GM12878 (cell line): ENCODE results near the gene PRR15. TPM values are rescaled to one million over a fixed set of nuclear protein-coding genes. Genes with fewer than 3 reads are reported as not detected.

Experiments
- ATF2 ChIP-seq: IDR thresholded peaks from 2 replicates; pipeline ENCODE4 v1.6.1; 2012; ENCODE audit warnings: low read length, inconsistent platforms
- CBX3 ChIP-seq: fragments of 200-600 bp; sonication (generic); IDR thresholded peaks from 2 replicates; pipeline ENCODE4 v1.6.1; 2016; ENCODE audit warnings: low read depth, borderline replicate concordance
- CHD4 ChIP-seq: fragments of 200-600 bp; sonication (generic); IDR thresholded peaks from 2 replicates; pipeline ENCODE4 v1.6.1; 2016; ENCODE audit warnings: mild to moderate bottlenecking
- GATAD2B ChIP-seq: fragments of 450-650 bp; conservative IDR thresholded peaks from 2 replicates; pipeline ENCODE4 v1.6.1; 2017; ENCODE audit warnings: low read depth, mild to moderate bottlenecking, moderate library complexity
- JUNB ChIP-seq: IDR thresholded peaks from 2 replicates; pipeline ENCODE4 v1.6.1; 2016; ENCODE audit warnings: antibody characterized with exemption, mild to moderate bottlenecking
- REST ChIP-seq: IDR thresholded peaks from 2 replicates; pipeline ENCODE4 v1.6.1; 2012; ENCODE audit warnings: mild to moderate bottlenecking, low read depth, low read length
- TAF1 ChIP-seq: IDR thresholded peaks from 2 replicates; pipeline ENCODE4 v1.6.1; 2011; ENCODE audit warnings: mild to moderate bottlenecking, low read depth, low read length, borderline replicate concordance
- TCF3 ChIP-seq: IDR thresholded peaks from 2 replicates; pipeline ENCODE4 v1.6.1; 2012; ENCODE audit warnings: low read depth, mild to moderate bottlenecking, low read length, borderline replicate concordance; ENCODE audit not compliant: insufficient read depth
- ZNF217 ChIP-seq: fragments of 450-650 bp; IDR thresholded peaks from 2 replicates; pipeline ENCODE4 v1.6.1; 2017; ENCODE audit warnings: antibody characterized with exemption, mild to moderate bottlenecking
- polyA plus RNA-seq, 11 experiments: library from polyadenylated mRNA; depleted of rRNA in 4 of 11; unstranded in 6 of 11; stranded (reverse) in 5 of 11; fragments of >200 nt; fragmentation: Nextera tagmentation in 4 of 11; fragmentation: Illumina TruSeq in 1 of 11; extraction: Ambion mirVana in 4 of 11; extraction: Trizol in 1 of 11; gene quantifications; 1 replicate in 1 of 11; 2 replicates in 10 of 11; pipeline versions ENCODE4 v1.2.1 to v1.2.3, GENCODE V29; 2011 to 2016; ENCODE audit warnings: inconsistent platforms in 2 of 11, missing spikeins in 2 of 11, low read depth in 1 of 11
- total RNA-seq, 4 experiments: library from RNA; depleted of rRNA in 3 of 4; stranded (reverse); fragments of >200 nt in 3 of 4; fragmentation: Illumina TruSeq in 1 of 4; extraction: Trizol in 1 of 4; gene quantifications; 2 replicates each; pipeline versions ENCODE4 v1.2.1 to v1.2.3, GENCODE V29; 2013 to 2021
- TF ChIP-seq, protein P1 (sequence below): fragments of 450-650 bp; IDR thresholded peaks from 2 replicates; pipeline ENCODE4 v1.6.1; 2018; ENCODE audit warnings: mild to moderate bottlenecking, low read depth, moderate library complexity; ENCODE audit not compliant: partially characterized antibody

PRR15 gene
- total and polyA plus RNA-seq, 10 of the 15 experiments (the other 5 are each of a cell fraction or from before 2014, with no cell fraction given) = not detected

DNA sequence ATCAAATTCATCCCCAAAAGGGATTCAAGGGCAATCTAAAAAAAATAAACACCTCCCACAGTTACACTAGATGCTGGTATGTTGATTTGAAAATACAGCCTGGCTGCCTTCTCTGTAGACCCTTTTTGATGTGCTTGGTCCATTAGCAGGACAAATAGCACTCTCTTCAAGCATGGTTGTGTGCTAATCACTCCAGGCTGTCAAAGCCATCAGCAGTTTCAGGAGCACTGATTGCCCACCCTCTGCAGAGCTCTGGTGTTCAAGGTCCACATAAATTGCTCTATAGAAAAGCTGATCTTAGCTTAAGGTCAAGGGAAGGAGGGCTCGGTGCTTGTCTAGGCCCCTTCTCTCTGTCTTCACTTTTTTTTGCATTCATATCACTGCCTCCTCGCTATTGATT, 35.4 kb downstream of the PRR15 start (continued):
- TF ChIP-seq ATF2 (no peak), CBX3 (no peak), JUNB (no peak), GATAD2B (no peak), TAF1 (no peak), CHD4 (no peak), ZNF217 (no peak), REST (no peak), TCF3 (no peak)
- TF ChIP-seq, protein P1, sequence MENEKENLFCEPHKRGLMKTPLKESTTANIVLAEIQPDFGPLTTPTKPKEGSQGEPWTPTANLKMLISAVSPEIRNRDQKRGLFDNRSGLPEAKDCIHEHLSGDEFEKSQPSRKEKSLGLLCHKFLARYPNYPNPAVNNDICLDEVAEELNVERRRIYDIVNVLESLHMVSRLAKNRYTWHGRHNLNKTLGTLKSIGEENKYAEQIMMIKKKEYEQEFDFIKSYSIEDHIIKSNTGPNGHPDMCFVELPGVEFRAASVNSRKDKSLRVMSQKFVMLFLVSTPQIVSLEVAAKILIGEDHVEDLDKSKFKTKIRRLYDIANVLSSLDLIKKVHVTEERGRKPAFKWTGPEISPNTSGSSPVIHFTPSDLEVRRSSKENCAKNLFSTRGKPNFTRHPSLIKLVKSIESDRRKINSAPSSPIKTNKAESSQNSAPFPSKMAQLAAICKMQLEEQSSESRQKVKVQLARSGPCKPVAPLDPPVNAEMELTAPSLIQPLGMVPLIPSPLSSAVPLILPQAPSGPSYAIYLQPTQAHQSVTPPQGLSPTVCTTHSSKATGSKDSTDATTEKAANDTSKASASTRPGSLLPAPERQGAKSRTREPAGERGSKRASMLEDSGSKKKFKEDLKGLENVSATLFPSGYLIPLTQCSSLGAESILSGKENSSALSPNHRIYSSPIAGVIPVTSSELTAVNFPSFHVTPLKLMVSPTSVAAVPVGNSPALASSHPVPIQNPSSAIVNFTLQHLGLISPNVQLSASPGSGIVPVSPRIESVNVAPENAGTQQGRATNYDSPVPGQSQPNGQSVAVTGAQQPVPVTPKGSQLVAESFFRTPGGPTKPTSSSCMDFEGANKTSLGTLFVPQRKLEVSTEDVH = no peak
- TF ChIP-seq, all 136 proteins: peak for 0
